Neural cell (in vitro differentiated cells): ENCODE measurements around the gene CRYGN. TPM values are rescaled to one million over a fixed set of nuclear protein-coding genes. Genes with fewer than 3 reads are reported as not detected.

Experiments
- H2AFZ ChIP-seq: fragments of 200-600, 300-800 bp; sonication (generic), shearing (Covaris generic); 2 replicates; pipeline ENCODE4 v1.6.0; 2014; ENCODE audit warnings: low read depth, mild to moderate bottlenecking, antibody characterized with exemption, low read length, moderate library complexity
- H3F3A ChIP-seq: fragments of 200-600 bp; shearing (Covaris generic); 2 replicates; pipeline ENCODE4 v1.6.1; 2016; ENCODE audit warnings: mild to moderate bottlenecking, moderate library complexity, mixed read lengths, antibody characterized with exemption, low read length; ENCODE audit not compliant: insufficient read depth, poor library complexity, severe bottlenecking
- H3K27ac ChIP-seq: fragments of 200-600, 300-800 bp; sonication (generic), shearing (Covaris generic); 2 replicates; pipeline ENCODE4 v1.5.1; 2014; ENCODE audit warnings: mild to moderate bottlenecking, low read length, moderate library complexity
- H3K27me3 ChIP-seq: fragments of 300-800, 200-600 bp; sonication (generic), shearing (Covaris generic); 2 replicates; pipeline ENCODE4 v1.6.0; 2014; ENCODE audit warnings: mild to moderate bottlenecking, low read depth, low read length, moderate library complexity; ENCODE audit not compliant: insufficient read depth
- H3K36me3 ChIP-seq: fragments of 300-800, 200-600 bp; sonication (generic), shearing (Covaris generic); 2 replicates; pipeline ENCODE4 v1.5.1; 2014; ENCODE audit warnings: mild to moderate bottlenecking, antibody characterized with exemption, low read length, moderate library complexity; ENCODE audit not compliant: insufficient read depth
- H3K4me2 ChIP-seq: fragments of 300-800, 200-600 bp; sonication (generic), shearing (Covaris generic); 2 replicates; pipeline ENCODE4 v1.6.0; 2014; ENCODE audit warnings: mild to moderate bottlenecking, low read length
- H3K4me3 ChIP-seq: fragments of 300-800, 200-600 bp; sonication (generic), shearing (Covaris generic); 2 replicates; pipeline ENCODE4 v1.5.1; 2014; ENCODE audit warnings: mild to moderate bottlenecking, low read length, moderate library complexity
- H3K79me2 ChIP-seq: fragments of 200-600 bp; shearing (Covaris generic); replicated peaks from 2 replicates; pipeline ENCODE4 v1.6.0; 2014; ENCODE audit warnings: mild to moderate bottlenecking, low read length, moderate library complexity; ENCODE audit not compliant: insufficient read depth
- H3K9ac ChIP-seq: fragments of 300-800, 200-600 bp; sonication (generic), shearing (Covaris generic); 2 replicates; pipeline ENCODE4 v1.6.1; 2016; ENCODE audit warnings: mild to moderate bottlenecking, low read length, mixed read lengths
- H3K9me2 ChIP-seq: fragments of 200-600 bp; shearing (Covaris generic); 2 replicates; pipeline ENCODE4 v1.6.1; 2016; ENCODE audit warnings: mild to moderate bottlenecking, low read length, mixed read lengths; ENCODE audit not compliant: insufficient read depth
- H3K9me3 ChIP-seq: fragments of 200-600, 300-800 bp; sonication (generic), shearing (Covaris generic); 2 replicates; pipeline ENCODE4 v1.6.1; 2016; ENCODE audit warnings: mild to moderate bottlenecking, mixed run types, low read length, moderate library complexity, mixed read lengths
- H4K20me1 ChIP-seq: fragments of 200-600 bp; shearing (Covaris generic); 2 replicates; pipeline ENCODE4 v1.6.1; 2016; ENCODE audit warnings: mild to moderate bottlenecking, mixed run types; ENCODE audit not compliant: insufficient read depth
- EP300 ChIP-seq: fragments of 450-650 bp; conservative IDR thresholded peaks from 2 replicates; pipeline ENCODE4 v1.6.1; 2014; ENCODE audit warnings: antibody characterized with exemption, mild to moderate bottlenecking, moderate library complexity; ENCODE audit not compliant: poor library complexity, severe bottlenecking
- EZH2 ChIP-seq: fragments of 200-600, 300-800 bp; shearing (Covaris generic), sonication (generic); IDR thresholded peaks from 2 replicates; pipeline ENCODE4 v1.6.1; 2014; ENCODE audit warnings: antibody characterized with exemption, low read length, borderline replicate concordance, mild to moderate bottlenecking; ENCODE audit not compliant: insufficient read depth, poor library complexity, severe bottlenecking
- MXI1 ChIP-seq: fragments of 450-650 bp; conservative IDR thresholded peaks from 2 replicates; pipeline ENCODE4 v1.6.1; 2014; ENCODE audit warnings: antibody characterized with exemption, mild to moderate bottlenecking; ENCODE audit not compliant: poor library complexity, severe bottlenecking
- POLR2AphosphoS5 ChIP-seq: IDR thresholded peaks from 2 replicates; pipeline ENCODE4 v1.6.1; 2012
- RAD21 ChIP-seq: fragments of 450-650 bp; conservative IDR thresholded peaks from 2 replicates; pipeline ENCODE4 v1.6.1; 2014; ENCODE audit warnings: antibody characterized with exemption, mild to moderate bottlenecking, moderate library complexity
- SMC3 ChIP-seq: fragments of 450-650 bp; conservative IDR thresholded peaks from 2 replicates; pipeline ENCODE4 v1.6.1; 2014; ENCODE audit warnings: antibody characterized with exemption, mild to moderate bottlenecking, moderate library complexity; ENCODE audit not compliant: poor library complexity
- TAF1 ChIP-seq: IDR thresholded peaks from 2 replicates; pipeline ENCODE4 v1.6.1; 2012; ENCODE audit warnings: low read depth
- polyA plus RNA-seq: library from polyadenylated mRNA; depleted of rRNA; stranded (reverse); fragments of >200 nt; gene quantifications from 2 replicates; pipeline ENCODE4 v1.2.3, GENCODE V29; 2014
- TF ChIP-seq, protein P1 (sequence below): IDR thresholded peaks from 2 replicates; pipeline ENCODE4 v1.6.1; 2012; ENCODE audit warnings: borderline replicate concordance
- TF ChIP-seq, protein P2 (sequence below): fragments of 450-650 bp; IDR thresholded peaks from 2 replicates; pipeline ENCODE4 v1.5.1; 2014; ENCODE audit warnings: antibody characterized with exemption, mild to moderate bottlenecking, moderate library complexity; ENCODE audit not compliant: poor library complexity, severe bottlenecking

CRYGN gene
- polyA plus RNA-seq, 1 donor from 2014 or later = not detected

DNA sequence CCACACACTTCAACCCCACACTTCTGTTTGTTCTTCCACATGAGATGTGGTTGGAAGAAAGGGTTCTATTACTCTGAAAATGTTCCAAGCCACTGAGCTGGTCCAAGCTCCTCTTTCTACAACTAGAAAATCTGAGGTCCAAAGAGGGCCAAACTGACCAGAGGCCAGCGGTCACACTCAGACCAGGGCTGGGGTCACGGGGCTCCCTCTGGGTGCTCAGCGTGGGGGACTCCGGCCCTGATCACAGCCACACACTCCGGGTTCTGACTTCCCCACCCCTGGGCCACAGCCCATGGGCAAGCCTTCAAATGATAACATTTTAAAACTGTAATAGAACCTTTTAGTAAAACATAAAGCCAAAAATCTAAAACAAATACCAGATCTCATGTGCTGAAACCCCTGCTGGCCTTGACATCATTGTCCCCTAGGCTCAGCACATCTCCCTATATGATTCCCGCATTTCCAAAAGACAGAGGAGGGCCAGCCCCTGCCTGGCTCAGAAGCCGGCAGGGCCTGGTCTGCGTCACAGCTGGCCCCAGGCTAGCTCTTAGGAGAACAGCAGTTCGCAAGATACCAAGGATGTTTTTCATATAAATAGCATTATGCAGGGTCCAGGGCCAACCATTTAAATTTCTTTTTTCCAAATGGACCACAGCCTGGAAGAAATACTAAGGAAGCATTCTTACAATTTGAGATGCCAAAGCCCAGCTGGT, 3.3 kb downstream of the CRYGN start:
- no peak for TF ChIP-seq POLR2AphosphoS5
- TF ChIP-seq MXI1 = no peak
- TF ChIP-seq EP300 = no peak
- TF ChIP-seq RAD21 = no peak
- TF ChIP-seq, protein P1, sequence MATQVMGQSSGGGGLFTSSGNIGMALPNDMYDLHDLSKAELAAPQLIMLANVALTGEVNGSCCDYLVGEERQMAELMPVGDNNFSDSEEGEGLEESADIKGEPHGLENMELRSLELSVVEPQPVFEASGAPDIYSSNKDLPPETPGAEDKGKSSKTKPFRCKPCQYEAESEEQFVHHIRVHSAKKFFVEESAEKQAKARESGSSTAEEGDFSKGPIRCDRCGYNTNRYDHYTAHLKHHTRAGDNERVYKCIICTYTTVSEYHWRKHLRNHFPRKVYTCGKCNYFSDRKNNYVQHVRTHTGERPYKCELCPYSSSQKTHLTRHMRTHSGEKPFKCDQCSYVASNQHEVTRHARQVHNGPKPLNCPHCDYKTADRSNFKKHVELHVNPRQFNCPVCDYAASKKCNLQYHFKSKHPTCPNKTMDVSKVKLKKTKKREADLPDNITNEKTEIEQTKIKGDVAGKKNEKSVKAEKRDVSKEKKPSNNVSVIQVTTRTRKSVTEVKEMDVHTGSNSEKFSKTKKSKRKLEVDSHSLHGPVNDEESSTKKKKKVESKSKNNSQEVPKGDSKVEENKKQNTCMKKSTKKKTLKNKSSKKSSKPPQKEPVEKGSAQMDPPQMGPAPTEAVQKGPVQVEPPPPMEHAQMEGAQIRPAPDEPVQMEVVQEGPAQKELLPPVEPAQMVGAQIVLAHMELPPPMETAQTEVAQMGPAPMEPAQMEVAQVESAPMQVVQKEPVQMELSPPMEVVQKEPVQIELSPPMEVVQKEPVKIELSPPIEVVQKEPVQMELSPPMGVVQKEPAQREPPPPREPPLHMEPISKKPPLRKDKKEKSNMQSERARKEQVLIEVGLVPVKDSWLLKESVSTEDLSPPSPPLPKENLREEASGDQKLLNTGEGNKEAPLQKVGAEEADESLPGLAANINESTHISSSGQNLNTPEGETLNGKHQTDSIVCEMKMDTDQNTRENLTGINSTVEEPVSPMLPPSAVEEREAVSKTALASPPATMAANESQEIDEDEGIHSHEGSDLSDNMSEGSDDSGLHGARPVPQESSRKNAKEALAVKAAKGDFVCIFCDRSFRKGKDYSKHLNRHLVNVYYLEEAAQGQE = no peak
- TF ChIP-seq EZH2 = no peak
- TF ChIP-seq, protein P2, sequence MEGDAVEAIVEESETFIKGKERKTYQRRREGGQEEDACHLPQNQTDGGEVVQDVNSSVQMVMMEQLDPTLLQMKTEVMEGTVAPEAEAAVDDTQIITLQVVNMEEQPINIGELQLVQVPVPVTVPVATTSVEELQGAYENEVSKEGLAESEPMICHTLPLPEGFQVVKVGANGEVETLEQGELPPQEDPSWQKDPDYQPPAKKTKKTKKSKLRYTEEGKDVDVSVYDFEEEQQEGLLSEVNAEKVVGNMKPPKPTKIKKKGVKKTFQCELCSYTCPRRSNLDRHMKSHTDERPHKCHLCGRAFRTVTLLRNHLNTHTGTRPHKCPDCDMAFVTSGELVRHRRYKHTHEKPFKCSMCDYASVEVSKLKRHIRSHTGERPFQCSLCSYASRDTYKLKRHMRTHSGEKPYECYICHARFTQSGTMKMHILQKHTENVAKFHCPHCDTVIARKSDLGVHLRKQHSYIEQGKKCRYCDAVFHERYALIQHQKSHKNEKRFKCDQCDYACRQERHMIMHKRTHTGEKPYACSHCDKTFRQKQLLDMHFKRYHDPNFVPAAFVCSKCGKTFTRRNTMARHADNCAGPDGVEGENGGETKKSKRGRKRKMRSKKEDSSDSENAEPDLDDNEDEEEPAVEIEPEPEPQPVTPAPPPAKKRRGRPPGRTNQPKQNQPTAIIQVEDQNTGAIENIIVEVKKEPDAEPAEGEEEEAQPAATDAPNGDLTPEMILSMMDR = no peak
- no peak for TF ChIP-seq SMC3
- TF ChIP-seq TAF1 = no peak
- peaks cover 15% of the 10 kb centered on the region for H3K27me3 ChIP-seq
- H3K4me3 ChIP-seq = no peak overlapping the region
- H3F3A ChIP-seq = no peaks in the 10 kb centered on the region
- no peaks in the 10 kb centered on the region for H4K20me1 ChIP-seq
- no peak overlapping the region for H2AFZ ChIP-seq
- H3K27ac ChIP-seq = no peak overlapping the region
- H3K36me3 ChIP-seq = no peaks in the 10 kb centered on the region
- no peaks in the 10 kb centered on the region for H3K9me3 ChIP-seq
- H3K79me2 ChIP-seq = no peaks in the 10 kb centered on the region
- no peak overlapping the region for H3K9ac ChIP-seq
- no peak overlapping the region for H3K4me2 ChIP-seq
- H3K9me2 ChIP-seq = no peaks in the 10 kb centered on the region

DNA sequence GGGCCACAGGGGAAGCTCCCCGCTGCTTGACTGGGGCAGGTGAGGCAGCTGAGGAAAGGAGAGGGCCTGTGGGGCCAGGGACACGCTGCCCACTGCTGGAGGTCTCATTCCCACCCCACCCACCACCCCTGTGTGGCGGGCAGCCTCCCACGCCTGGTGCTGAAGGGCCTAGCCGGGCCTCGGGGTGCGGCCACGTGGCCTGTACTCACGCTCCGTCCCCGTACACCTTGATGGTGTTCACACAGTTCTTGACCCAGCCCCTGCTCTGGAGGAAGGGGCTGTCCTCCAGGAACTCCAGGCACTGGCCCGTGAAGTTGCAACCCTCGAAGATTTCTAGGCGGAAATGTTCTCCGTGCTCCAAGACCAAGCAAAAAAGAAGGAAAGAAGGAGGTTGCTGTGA, 4.0 kb downstream of the CRYGN start:
- no peak overlapping the region for H3K27ac ChIP-seq
- no peaks in the 10 kb centered on the region for H3K79me2 ChIP-seq
- no peak overlapping the region for H2AFZ ChIP-seq
- peaks cover 15% of the 10 kb centered on the region for H3K27me3 ChIP-seq
- TF ChIP-seq RAD21 (no peak), POLR2AphosphoS5 (no peak), TAF1 (no peak), EZH2 (no peak), SMC3 (no peak), EP300 (no peak), MXI1 (no peak)
- TF ChIP-seq, protein P2 = no peak
- TF ChIP-seq, protein P1 = no peak
- no peaks in the 10 kb centered on the region for H3F3A ChIP-seq
- H3K4me2 ChIP-seq = no peak overlapping the region
- H3K36me3 ChIP-seq = no peaks in the 10 kb centered on the region
- H3K9me2 ChIP-seq = no peaks in the 10 kb centered on the region
- no peaks in the 10 kb centered on the region for H4K20me1 ChIP-seq
- H3K9ac ChIP-seq = no peak overlapping the region
- no peak overlapping the region for H3K4me3 ChIP-seq
- H3K9me3 ChIP-seq = no peaks in the 10 kb centered on the region
